Tibial artery (tissue), 4 donors: ENCODE measurements around the gene ARPC1A.

Experiments
- DNase-seq, 2 donors: peaks; one replicate each; pipeline ENCODE4 v3.0.0-alpha.2; 2019
- H3K27ac ChIP-seq, 2 donors: fragments of 200-600 bp; sonication (generic) in 1 of 2; 1 replicate in 1 of 2; 2 replicates in 1 of 2; pipeline ENCODE4 v1.5.1; 2018 to 2019; ENCODE audit warnings: mild to moderate bottlenecking in 1 of 2
- H3K27me3 ChIP-seq, 2 donors: fragments of 200-600 bp; sonication (generic) in 1 of 2; one replicate each; pipeline versions ENCODE4 v1.5.1 to v1.6.0; 2016 to 2019
- H3K36me3 ChIP-seq, 3 donors: fragments of 200-600 bp; sonication (generic) in 2 of 3; one replicate each; pipeline ENCODE4 v1.5.1; 2016 to 2019; ENCODE audit warnings: mild to moderate bottlenecking in 2 of 3
- H3K4me1 ChIP-seq, 4 donors: fragments of 200-600 bp; sonication (generic) in 2 of 4; 1 replicate in 3 of 4; 2 replicates in 1 of 4; pipeline ENCODE4 v1.5.1; 2016 to 2019
- H3K4me3 ChIP-seq, 2 donors: fragments of 200-600 bp; sonication (generic) in 1 of 2; 1 replicate in 1 of 2; 2 replicates in 1 of 2; pipeline ENCODE4 v1.5.1; 2018 to 2019; ENCODE audit warnings: mild to moderate bottlenecking in 2 of 2
- H3K9me3 ChIP-seq, 3 donors: fragments of 200-600 bp; sonication (generic) in 1 of 3; one replicate each; pipeline ENCODE4 v1.5.1; 2016 to 2019
- intact Hi-C: fragments of 100-400 bp; cut with DNase I; formaldehyde crosslinking; loops from one replicate; pipeline ENCODE4 v1.15.0; 2023; ENCODE audit warnings: low total_unique reads
- TF ChIP-seq, protein P1 (sequence below), 2 experiments: fragments of 200-600 bp in 1 of 2; fragments of 450-650 bp in 1 of 2; IDR thresholded peaks; one replicate each; pipeline ENCODE4 v1.5.1; 2017 to 2019; ENCODE audit warnings: antibody characterized with exemption in 2 of 2, mild to moderate bottlenecking in 1 of 2, moderate library complexity in 1 of 2

Gene ARPC1A

DNA sequence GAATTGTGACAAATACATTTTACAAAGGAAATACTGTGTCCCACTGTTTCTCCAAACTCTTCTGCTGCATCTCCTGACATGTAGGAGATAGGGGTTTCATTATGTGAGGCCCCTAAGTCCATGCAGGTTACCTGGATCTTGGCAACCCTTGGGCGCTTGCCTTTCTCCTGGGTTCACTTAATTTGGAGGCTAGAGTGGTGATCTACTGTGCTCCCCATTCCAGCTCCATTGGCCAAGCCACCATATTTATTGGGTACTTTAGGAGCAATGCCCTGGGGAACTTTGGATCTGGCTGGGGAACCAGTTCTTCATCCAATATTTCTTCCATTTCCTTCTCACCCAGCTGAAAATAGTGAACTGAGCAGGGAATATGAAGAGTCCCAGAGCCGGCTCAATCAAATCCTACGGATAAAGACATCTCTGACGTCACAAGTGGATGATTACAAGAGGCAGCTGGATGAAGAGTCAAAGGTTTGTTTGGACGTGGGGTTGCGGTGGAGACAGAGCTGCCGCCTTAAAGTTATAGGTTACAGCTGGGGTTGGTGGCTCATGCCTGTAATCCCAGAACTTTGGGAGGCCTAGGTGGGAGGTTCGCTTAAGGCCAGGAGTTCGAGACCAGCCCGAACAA is 34.6 kb upstream of the ARPC1A start:
- no peak for DNase-seq
- intact Hi-C loops = loop anchor here (10.0 kb wide), 1 partner anchor 106 kb away; no protein-coding TSS in a partner anchor
- Histone ChIP-seq H3K27me3 (no peaks in the 10 kb centered on the region), H3K27ac (no peak overlapping the region), H3K4me3 (no peak overlapping the region), H3K9me3 (no peaks in the 10 kb centered on the region), H3K36me3 (no peaks in the 10 kb centered on the region), H3K4me1 (no peaks in the 10 kb centered on the region)
- TF ChIP-seq, protein P1, sequence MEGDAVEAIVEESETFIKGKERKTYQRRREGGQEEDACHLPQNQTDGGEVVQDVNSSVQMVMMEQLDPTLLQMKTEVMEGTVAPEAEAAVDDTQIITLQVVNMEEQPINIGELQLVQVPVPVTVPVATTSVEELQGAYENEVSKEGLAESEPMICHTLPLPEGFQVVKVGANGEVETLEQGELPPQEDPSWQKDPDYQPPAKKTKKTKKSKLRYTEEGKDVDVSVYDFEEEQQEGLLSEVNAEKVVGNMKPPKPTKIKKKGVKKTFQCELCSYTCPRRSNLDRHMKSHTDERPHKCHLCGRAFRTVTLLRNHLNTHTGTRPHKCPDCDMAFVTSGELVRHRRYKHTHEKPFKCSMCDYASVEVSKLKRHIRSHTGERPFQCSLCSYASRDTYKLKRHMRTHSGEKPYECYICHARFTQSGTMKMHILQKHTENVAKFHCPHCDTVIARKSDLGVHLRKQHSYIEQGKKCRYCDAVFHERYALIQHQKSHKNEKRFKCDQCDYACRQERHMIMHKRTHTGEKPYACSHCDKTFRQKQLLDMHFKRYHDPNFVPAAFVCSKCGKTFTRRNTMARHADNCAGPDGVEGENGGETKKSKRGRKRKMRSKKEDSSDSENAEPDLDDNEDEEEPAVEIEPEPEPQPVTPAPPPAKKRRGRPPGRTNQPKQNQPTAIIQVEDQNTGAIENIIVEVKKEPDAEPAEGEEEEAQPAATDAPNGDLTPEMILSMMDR (IDR thresholded peaks at IDR 0.05) = no peak

DNA sequence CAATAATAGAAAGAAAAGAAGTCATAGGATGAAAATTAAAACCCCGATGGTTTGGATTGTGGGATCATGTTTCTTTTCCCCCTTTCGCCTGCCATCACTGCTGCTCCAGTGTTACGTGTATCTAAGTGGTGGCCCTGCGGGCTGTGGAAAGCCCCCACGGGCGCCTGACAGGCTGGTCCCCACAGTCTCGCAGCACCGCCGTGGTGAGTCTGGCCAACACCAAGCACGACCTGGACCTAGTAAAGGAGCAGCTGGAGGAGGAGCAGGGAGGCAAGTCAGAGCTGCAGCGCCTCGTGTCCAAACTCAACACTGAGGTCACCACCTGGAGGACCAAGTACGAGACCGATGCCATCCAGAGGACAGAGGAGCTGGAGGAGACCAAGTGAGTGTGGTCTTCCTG is 33.6 kb upstream of the ARPC1A start:
- intact Hi-C loops = loop anchor here (10.0 kb wide), 1 partner anchor 107 kb away; no protein-coding TSS in a partner anchor
- no peak for DNase-seq
- TF ChIP-seq, protein P1 (IDR thresholded peaks at IDR 0.05) = no peak
- no peaks in the 10 kb centered on the region for H3K9me3 ChIP-seq
- H3K27me3 ChIP-seq = no peaks in the 10 kb centered on the region
- no peak overlapping the region for H3K4me3 ChIP-seq
- no peaks in the 10 kb centered on the region for H3K4me1 ChIP-seq
- no peaks in the 10 kb centered on the region for H3K36me3 ChIP-seq
- no peak overlapping the region for H3K27ac ChIP-seq

DNA sequence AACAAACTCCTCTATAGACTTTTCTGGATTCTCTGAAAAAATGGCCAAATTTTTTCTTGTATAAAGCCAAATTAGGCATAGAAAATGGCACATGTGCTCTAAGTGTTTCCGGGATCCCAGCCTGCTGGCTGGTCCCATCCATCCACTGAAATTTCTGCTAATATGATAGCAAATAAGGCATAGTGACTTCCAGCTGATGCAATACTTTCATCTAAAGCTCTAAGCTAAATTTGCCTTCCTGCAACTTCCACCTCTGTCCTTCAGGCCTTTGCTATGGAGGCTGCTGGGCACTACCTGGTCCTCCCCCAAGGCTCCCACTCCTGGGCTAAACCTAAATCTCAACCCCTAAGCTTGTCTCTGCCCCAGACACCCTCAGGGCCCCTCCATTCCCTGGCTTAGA is 32.5 kb upstream of the ARPC1A start:
- no peak for DNase-seq
- no peaks in the 10 kb centered on the region for H3K4me1 ChIP-seq
- no peaks in the 10 kb centered on the region for H3K27me3 ChIP-seq
- TF ChIP-seq, protein P1 (IDR thresholded peaks at IDR 0.05) = no peak
- H3K36me3 ChIP-seq = no peaks in the 10 kb centered on the region
- H3K9me3 ChIP-seq = no peaks in the 10 kb centered on the region
- H3K27ac ChIP-seq = no peak overlapping the region
- intact Hi-C loops = loop anchor here (10.0 kb wide), 1 partner anchor 108 kb away; no protein-coding TSS in a partner anchor
- H3K4me3 ChIP-seq = no peak overlapping the region

DNA sequence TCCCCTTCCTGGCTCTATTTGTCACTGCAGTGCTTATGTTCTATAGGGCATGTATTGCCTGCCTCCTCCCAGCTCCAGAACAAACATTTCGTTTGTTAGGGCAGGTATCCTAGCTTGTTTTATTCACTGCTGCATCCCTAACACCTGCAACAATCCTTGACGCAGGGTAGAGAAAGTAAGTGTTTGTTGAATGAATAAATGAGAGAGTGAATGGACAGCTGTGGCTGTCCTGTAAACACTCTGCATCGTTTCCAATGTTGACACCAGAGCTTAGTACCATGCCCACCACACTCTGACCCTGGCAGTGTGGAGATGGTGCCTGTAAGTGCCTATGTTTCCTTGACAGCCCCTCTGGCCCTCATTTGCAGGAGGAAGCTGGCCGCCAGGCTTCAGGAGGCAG is 32.0 kb upstream of the ARPC1A start:
- Histone ChIP-seq H3K4me3 (no peak overlapping the region), H3K27me3 (no peaks in the 10 kb centered on the region), H3K27ac (no peak overlapping the region), H3K4me1 (no peaks in the 10 kb centered on the region), H3K9me3 (no peaks in the 10 kb centered on the region), H3K36me3 (no peaks in the 10 kb centered on the region)
- TF ChIP-seq, protein P1 (IDR thresholded peaks at IDR 0.05) = no peak
- intact Hi-C loops = loop anchor here (10.0 kb wide), 1 partner anchor 109 kb away; no protein-coding TSS in a partner anchor
- no peak for DNase-seq

DNA sequence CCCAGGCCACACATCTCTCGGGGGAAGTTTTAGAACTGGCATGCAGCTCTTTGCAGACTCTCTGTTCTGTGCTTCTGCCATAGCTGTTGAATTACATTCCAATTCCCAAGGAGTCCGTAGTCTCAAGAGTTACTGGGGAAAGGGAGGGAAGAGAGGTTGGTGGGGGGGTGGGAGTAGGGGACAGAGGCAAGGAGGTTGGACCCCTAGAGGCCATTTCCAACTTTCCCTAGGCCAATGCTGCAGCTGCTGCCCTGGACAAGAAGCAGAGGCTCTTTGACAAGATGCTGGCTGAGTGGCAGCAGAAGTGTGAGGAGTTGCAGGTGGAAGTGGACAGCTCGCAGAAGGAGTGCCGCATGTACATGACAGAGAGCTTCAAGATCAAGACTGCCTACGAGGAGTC is 29.2 kb upstream of the ARPC1A start:
- Histone ChIP-seq H3K4me1 (no peaks in the 10 kb centered on the region), H3K27me3 (no peaks in the 10 kb centered on the region), H3K9me3 (no peaks in the 10 kb centered on the region), H3K36me3 (no peaks in the 10 kb centered on the region), H3K4me3 (no peak overlapping the region), H3K27ac (no peak overlapping the region)
- TF ChIP-seq, protein P1 (IDR thresholded peaks at IDR 0.05) = no peak
- intact Hi-C loops = loop anchor here (10.0 kb wide), 1 partner anchor 112 kb away; no protein-coding TSS in a partner anchor
- DNase-seq = no peak
